GM19467 (cell line): Measurements from ENCODE around the gene ERGIC1.

ENCODE experiments used
- ATAC-seq: cut with Tn5 transposase; IDR thresholded peaks from one replicate; pipeline ENCODE4 v1.9.1; 2021; ENCODE audit warnings: mild to moderate bottlenecking, moderate library complexity; ENCODE audit not compliant: unreplicated experiment

The ERGIC1 gene

GRCh38 chr5:172941067-172941516 is 107.0 kb downstream of the ERGIC1 start:
- ATAC-seq = no peak

- ATAC-seq = no peak
These were observed 108.5 kb downstream of the ERGIC1 start for GRCh38 chr5:172942556-172942955.

- ATAC-seq = no peak
These were observed 109.3 kb downstream of the ERGIC1 start for GRCh38 chr5:172943283-172943841.

GRCh38 chr5:172943906-172944305 is 109.9 kb downstream of the ERGIC1 start:
- ATAC-seq = no peak

DNA sequence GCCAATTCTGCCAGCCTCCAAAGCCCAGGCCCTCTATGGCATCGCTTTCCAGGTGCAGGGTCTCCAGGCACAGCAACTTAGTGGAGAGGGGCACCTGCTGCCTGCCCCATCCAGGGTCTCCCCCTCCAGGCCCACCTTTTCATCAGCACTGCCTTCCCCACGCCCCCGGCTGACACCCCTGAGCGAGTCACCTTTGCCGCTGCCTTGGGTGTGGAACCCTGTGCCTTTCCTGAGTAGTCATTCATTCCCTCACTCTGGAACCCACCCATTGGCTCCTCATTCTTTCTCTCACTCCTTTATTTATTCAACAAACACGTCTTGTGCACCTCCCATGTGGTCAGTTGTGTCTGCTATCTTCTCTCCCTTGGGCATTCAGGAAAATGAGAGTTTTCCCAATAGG is 110.7 kb downstream of the ERGIC1 start:
- ATAC-seq = no peak

- no peak for ATAC-seq
These were observed 111.1 kb downstream of the ERGIC1 start for GRCh38 chr5:172945151-172945550.

GRCh38 chr5:172946146-172946545 is 112.1 kb downstream of the ERGIC1 start:
- ATAC-seq = no peak

DNA sequence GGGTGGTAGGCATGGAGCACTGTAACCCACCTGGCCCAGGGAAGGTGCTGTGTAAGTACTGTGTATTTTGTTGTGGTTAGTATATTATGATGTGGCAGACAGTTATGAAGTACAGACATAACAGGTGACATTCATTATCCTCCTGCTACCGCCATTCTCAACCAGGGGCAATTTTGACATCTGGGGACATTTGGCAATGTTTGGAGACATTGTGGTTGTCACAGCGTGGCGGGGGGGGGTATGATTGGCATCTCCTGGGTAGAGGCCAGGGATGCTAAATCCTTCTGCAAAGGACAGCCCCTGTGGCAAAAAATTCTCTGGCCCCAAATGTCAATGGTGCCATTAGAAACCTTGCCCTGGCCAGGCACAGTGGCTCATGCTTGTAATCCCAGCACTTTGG is 115.4 kb downstream of the ERGIC1 start:
- ATAC-seq = no peak

GRCh38 chr5:172950176-172950965 is 116.3 kb downstream of the ERGIC1 start:
- no peak for ATAC-seq

- no peak for ATAC-seq
These were observed 117.5 kb downstream of the ERGIC1 start for GRCh38 chr5:172951371-172952033.

GRCh38 chr5:172952034-172952511 is 118.0 kb downstream of the ERGIC1 start:
- ATAC-seq = no peak

GRCh38 chr5:172953776-172954675 is 120.0 kb downstream of the ERGIC1 start:
- ATAC-seq = no peak

- ATAC-seq = no peak
These were observed 120.7 kb downstream of the ERGIC1 start for GRCh38 chr5:172954751-172955159.

DNA sequence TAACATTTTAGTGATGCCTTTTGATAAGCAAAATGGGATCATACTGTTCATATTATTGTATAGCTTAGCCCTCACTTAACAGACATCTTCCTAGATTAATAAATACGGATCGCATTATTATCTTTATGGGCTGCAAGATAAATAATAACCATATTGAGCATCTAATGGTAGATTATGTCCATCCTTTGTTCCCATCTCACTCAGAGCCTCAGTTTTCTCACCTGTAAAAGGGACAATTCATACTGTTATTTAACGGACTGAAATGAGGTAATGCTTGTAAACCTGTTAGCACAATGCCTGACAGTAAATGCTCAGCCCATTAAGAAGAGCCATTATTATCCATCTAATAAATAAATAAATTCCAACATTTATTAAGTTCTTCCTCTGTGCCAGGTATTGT is 122.2 kb downstream of the ERGIC1 start:
- ATAC-seq = no peak

- no peak for ATAC-seq
These were observed 122.9 kb downstream of the ERGIC1 start for GRCh38 chr5:172956936-172957335.

DNA sequence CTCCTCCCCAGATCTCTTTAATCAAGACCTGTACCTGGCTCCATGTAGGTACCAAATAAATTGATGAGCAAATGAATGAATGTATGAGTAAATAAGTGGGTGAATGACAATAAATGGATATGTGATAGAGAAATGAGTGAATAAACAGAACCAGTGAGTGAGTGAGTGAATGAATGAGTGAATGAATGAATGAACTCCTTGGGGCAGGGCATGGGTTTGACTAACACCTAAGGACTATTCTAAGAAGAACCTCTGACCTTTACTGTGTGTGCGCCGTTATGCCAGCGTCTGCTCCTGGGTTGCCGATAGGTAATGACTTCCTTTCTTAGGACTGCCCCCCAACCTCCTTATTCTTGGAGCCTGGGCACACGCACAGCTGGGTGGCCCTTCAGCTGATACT is 123.4 kb downstream of the ERGIC1 start:
- ATAC-seq = no peak

DNA sequence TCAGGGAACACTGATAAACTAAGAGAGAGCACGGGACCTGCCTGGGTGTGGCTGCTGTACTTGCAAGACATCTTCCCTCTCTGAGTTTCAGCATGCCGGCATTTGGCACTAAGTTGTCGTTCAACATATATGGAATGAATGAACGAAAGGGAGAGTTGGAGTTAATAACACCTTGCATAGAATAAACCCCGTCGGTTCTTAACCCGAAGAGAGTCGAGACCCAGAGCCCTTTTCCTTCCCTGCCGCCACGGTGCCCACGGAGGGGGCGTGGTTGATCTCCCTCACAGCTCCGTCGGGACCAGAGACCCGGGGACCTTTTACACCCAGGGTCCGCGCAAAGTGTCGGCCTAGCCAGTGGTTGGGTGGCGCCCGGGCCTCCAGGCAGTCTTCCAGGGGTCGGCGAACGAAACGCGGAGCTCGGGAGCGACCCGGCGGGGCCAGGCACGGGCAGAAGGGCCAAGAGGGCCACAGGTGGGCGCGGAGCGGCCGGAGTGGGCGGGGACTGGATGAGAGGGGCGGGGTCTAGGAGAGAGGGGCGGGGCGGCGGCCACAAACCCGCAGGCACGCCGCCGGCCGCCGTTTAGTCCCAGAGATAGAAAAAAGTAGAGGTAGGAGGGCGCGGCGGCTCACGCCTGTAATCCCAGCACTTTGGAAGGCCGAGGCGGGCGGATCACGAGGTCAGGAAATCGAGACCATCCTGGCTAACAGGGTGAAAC is 124.4 kb downstream of the ERGIC1 start:
- ATAC-seq = peak; percentile 55

DNA sequence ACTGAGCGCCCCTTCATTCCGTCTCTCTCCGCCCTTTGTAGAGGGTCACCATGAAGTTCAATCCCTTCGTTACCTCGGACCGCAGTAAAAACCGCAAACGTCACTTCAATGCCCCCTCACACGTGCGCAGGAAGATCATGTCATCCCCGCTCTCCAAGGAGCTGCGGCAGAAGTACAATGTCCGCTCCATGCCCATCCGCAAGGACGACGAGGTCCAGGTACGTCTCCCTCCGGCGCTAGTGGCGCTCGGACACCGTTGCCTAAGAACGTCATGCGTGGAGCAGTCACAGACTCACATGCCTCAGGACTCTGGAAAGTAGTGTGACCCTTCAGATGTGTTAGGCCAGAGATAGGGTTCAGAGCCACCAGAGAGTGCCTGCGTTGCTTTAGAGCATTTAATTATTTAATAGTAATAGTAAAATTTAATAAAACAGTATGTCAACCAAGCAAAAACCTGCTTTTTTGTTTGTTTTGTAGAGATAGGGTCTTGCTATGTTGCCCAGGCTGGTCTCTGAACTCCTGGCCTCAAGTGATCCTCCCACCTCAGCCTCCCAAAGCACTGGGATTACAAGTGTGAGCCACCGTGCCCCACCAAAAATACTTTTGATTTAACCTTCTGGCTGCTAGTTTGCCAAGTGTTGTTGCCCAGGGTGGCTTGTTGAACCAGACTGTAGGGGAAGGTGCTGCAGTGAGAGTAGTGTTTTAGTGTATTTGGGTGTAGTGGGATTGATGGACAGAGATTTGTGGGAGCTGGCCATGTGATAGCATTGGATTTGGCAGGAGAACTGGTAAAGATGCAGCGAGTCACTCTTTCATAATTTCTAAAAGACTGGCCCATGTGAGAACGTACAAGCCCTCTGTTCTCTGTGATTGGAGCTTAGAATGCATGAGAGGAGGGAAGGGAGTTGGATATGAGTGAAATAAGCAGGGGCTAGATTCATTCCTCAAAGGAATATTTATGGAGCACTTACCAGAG is 126.1 kb downstream of the ERGIC1 start:
- ATAC-seq = no peak

DNA sequence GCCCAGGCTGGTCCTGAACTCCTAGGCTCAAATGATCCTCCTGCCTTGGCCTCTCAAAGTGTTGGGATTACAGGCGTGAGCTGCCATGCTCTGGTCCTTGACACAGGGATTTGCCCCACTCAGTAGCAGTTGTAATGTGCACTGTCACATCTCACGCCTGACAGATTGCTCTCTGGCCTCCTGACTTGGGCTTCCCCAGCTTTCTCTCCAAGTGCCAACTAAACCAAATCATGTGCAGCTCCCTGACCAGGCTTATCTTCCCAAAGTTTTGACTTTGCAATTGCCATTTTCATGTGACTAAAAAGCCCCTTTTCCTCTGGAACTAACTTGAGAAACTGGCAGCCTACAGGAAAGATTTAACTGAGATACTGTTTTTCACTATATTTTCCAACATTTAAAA is 135.9 kb downstream of the ERGIC1 start:
- ATAC-seq = no peak
